SK-N-SH (cell line): ENCODE results near the gene TCFL5. TPM values are rescaled to one million over a fixed set of nuclear protein-coding genes. Genes with fewer than 3 reads are reported as not detected.
A peak's percentile ranks its signal among the peaks of the same experiment; 100 is the strongest.

Source experiments
- CTCF ChIA-PET: fragments of 300-600, 350-600 bp; formaldehyde crosslinking; extraction: SDS; loops from one replicate; lab custom pipeline; 2021; lab: Yijun Ruan, JAX
- POLR2A ChIA-PET: fragments of 350-600 bp; sonication (Branson Sonifier 250); formaldehyde crosslinking; extraction: SDS; loops from one replicate; lab custom pipeline; 2020; ENCODE audit warnings: antibody characterized with exemption, inconsistent platforms; lab: Yijun Ruan, JAX
- DNase-seq: peaks from one replicate; pipeline ENCODE4 v3.0.0; 2012
- H2AFZ ChIP-seq: fragments of 200-600 bp; sonication (generic); 2 replicates; pipeline ENCODE4 v1.8.1; 2016; ENCODE audit warnings: antibody characterized with exemption, mild to moderate bottlenecking, low read depth
- H3F3A ChIP-seq: fragments of 200-600 bp; sonication (generic); replicated peaks from 2 replicates; pipeline ENCODE3; 2016; ENCODE audit warnings: antibody characterized with exemption, mild to moderate bottlenecking; ENCODE audit not compliant: insufficient read depth
- H3K27ac ChIP-seq, 2 experiments: fragments of 200-500 bp in 1 of 2; fragments of 200-600 bp in 1 of 2; sonication (Bioruptor generic) in 1 of 2; sonication (generic), shearing (Covaris generic) in 1 of 2; 2 replicates each; pipeline versions ENCODE4 v1.5.1 to v1.6.1; 2014 to 2016; ENCODE audit warnings: low read depth in 2 of 2, inconsistent platforms in 1 of 2, low read length in 1 of 2, mild to moderate bottlenecking in 1 of 2, mixed read lengths in 1 of 2
- H3K27me3 ChIP-seq: fragments of 200-600 bp; sonication (generic), shearing (Covaris generic); 2 replicates; pipeline ENCODE4 v1.6.1; 2016; ENCODE audit warnings: mixed run types; ENCODE audit not compliant: insufficient read depth
- H3K36me3 ChIP-seq, 2 experiments: fragments of 200-500 bp in 1 of 2; fragments of 200-600 bp in 1 of 2; sonication (Bioruptor generic) in 1 of 2; sonication (generic) in 1 of 2; replicated peaks in 1 of 2; 2 replicates each; pipeline versions ENCODE3 to v1.5.1; 2014 to 2016; ENCODE audit warnings: low read length in 1 of 2, mild to moderate bottlenecking in 1 of 2; ENCODE audit not compliant: insufficient read depth in 2 of 2, control insufficient read depth in 1 of 2
- H3K4me1 ChIP-seq, 2 experiments: fragments of 200-500 bp in 1 of 2; fragments of 200-600 bp in 1 of 2; sonication (Bioruptor generic) in 1 of 2; sonication (generic), shearing (Covaris generic) in 1 of 2; 2 replicates each; pipeline versions ENCODE4 v1.5.1 to v1.6.1; 2014 to 2016; ENCODE audit warnings: low read depth in 1 of 2, low read length in 1 of 2, mixed run types in 1 of 2; ENCODE audit not compliant: insufficient read depth in 2 of 2, control insufficient read depth in 1 of 2
- H3K4me2 ChIP-seq: fragments of 200-600 bp; sonication (generic), shearing (Covaris generic); 2 replicates; pipeline ENCODE4 v1.6.1; 2017; ENCODE audit warnings: mixed run types
- H3K4me3 ChIP-seq, 2 experiments: fragments of 200-500 bp in 1 of 2; fragments of 200-600 bp in 1 of 2; sonication (Bioruptor generic) in 1 of 2; sonication (generic), shearing (Covaris generic) in 1 of 2; 2 replicates each; pipeline versions ENCODE4 v1.5.1 to v1.8.1; 2014 to 2016; ENCODE audit warnings: low read depth in 2 of 2, inconsistent platforms in 1 of 2, low read length in 1 of 2, mild to moderate bottlenecking in 1 of 2, mixed read lengths in 1 of 2, moderate library complexity in 1 of 2
- H3K79me2 ChIP-seq: fragments of 200-600 bp; sonication (generic); 2 replicates; pipeline ENCODE4 v1.8.1; 2017; ENCODE audit warnings: mild to moderate bottlenecking; ENCODE audit not compliant: insufficient read depth
- H3K9ac ChIP-seq: fragments of 200-600 bp; sonication (generic); 2 replicates; pipeline ENCODE4 v1.6.1; 2017; ENCODE audit warnings: mixed run types
- H3K9me2 ChIP-seq: fragments of 200-600 bp; sonication (generic); 2 replicates; pipeline ENCODE4 v1.6.1; 2017; ENCODE audit warnings: mixed run types
- H3K9me3 ChIP-seq: fragments of 200-600 bp; sonication (generic); 2 replicates; pipeline ENCODE4 v1.6.1; 2017; ENCODE audit warnings: mixed run types, mild to moderate bottlenecking, moderate library complexity
- H4K20me1 ChIP-seq: fragments of 200-600 bp; sonication (generic); 2 replicates; pipeline ENCODE4 v1.6.1; 2017; ENCODE audit warnings: mild to moderate bottlenecking, mixed run types; ENCODE audit not compliant: insufficient read depth
- EP300 ChIP-seq, 2 experiments: IDR thresholded peaks; 2 replicates each; pipeline versions ENCODE4 v1.4.0 to v1.6.1; 2012; ENCODE audit warnings: borderline replicate concordance in 1 of 2, low read depth in 1 of 2, low read length in 1 of 2
- GABPA ChIP-seq: IDR thresholded peaks from 2 replicates; pipeline ENCODE4 v1.4.0; 2012; ENCODE audit warnings: low read depth, mild to moderate bottlenecking
- GATA2 ChIP-seq: sonication (generic); formaldehyde crosslinking; IDR thresholded peaks from 2 replicates; pipeline ENCODE4 v1.5.0; 2020; ENCODE audit warnings: mild to moderate bottlenecking, missing genetic modification reagents
- IRF3 ChIP-seq: fragments of 150-350 bp; IDR thresholded peaks from 2 replicates; pipeline ENCODE4 v1.6.1; 2016; ENCODE audit warnings: mild to moderate bottlenecking, low read depth, low read length
- JUND ChIP-seq: IDR thresholded peaks from 2 replicates; pipeline ENCODE4 v1.4.0; 2012
- MEF2A ChIP-seq: IDR thresholded peaks from 2 replicates; pipeline ENCODE4 v1.4.0; 2012; ENCODE audit warnings: low read depth, borderline replicate concordance
- MXI1 ChIP-seq: IDR thresholded peaks from 2 replicates; pipeline ENCODE4 v1.6.1; 2012; ENCODE audit warnings: mild to moderate bottlenecking, low read depth, low read length, improper control_type of control experiment
- NFIC ChIP-seq: IDR thresholded peaks from 2 replicates; pipeline ENCODE4 v1.4.0; 2012; ENCODE audit warnings: borderline replicate concordance
- POLR2AphosphoS5 ChIP-seq: IDR thresholded peaks from 2 replicates; pipeline ENCODE4 v1.6.1; 2012; ENCODE audit warnings: low read depth, low read length
- RXRA ChIP-seq: IDR thresholded peaks from 2 replicates; pipeline ENCODE4 v1.4.0; 2012; ENCODE audit warnings: low read depth, mild to moderate bottlenecking, borderline replicate concordance
- SIN3A ChIP-seq: IDR thresholded peaks from 2 replicates; pipeline ENCODE4 v1.6.1; 2012; ENCODE audit warnings: low read depth, mild to moderate bottlenecking, low read length, moderate library complexity, borderline replicate concordance
- SMC3 ChIP-seq: IDR thresholded peaks from 2 replicates; pipeline ENCODE4 v1.6.1; 2012; ENCODE audit warnings: low read depth, low read length, improper control_type of control experiment
- TCF12 ChIP-seq: IDR thresholded peaks from 2 replicates; pipeline ENCODE4 v1.4.0; 2012
- USF1 ChIP-seq: IDR thresholded peaks from 2 replicates; pipeline ENCODE4 v1.4.0; 2012; ENCODE audit warnings: low read depth, borderline replicate concordance
- USF2 ChIP-seq: fragments of 150-350 bp; IDR thresholded peaks from 2 replicates; pipeline ENCODE4 v1.6.1; 2017; ENCODE audit warnings: antibody characterized with exemption, low read length, low read depth, borderline replicate concordance
- WGBS: methylation state at CpG from one replicate; pipeline ENCODE4 v1.1.6; 2017; ENCODE audit warnings: low lambda C conversion rate; 5-methylcytosine and 5-hydroxymethylcytosine counted together
- polyA plus RNA-seq, 3 experiments: library from polyadenylated mRNA; depleted of rRNA; stranded (reverse); fragments of >200 nt; gene quantifications; 2 replicates each; pipeline ENCODE4 v1.2.3, GENCODE V29; 2012

The TCFL5 gene
- polyA plus RNA-seq, 1 of the 3 experiments (the other 2 are of a cell fraction) = 10.1 TPM

GRCh38 chr20:62824476-62825332 lies 36.9 kb downstream of the TCFL5 start:
- Histone ChIP-seq H3K4me3 (peak overlapping the region; percentile 21 to 26; a peak in 3 of 4 replicates), H3K9me3 (no peaks in the 10 kb centered on the region)
- POLR2A ChIA-PET = no interaction called here

GRCh38 chr20:62823688-62824475 lies 37.7 kb downstream of the TCFL5 start:
- peak overlapping the region in 1 of 2 experiments; percentile 17; a peak in 1 of 4 replicates for H3K27ac ChIP-seq
- TF ChIP-seq NFIC (no peak), USF1 (no peak), GABPA (no peak), JUND (no peak), USF2 (no peak), MXI1 (no peak), MEF2A (no peak), SMC3 (no peak), IRF3 (no peak)
- H3K9me2 ChIP-seq = no peaks in the 10 kb centered on the region
- peaks cover 11 to 49% of the 10 kb centered on the region in 2 experiments; a peak in 3 of 4 replicates for H3K4me1 ChIP-seq
- H3K4me2 ChIP-seq = 0 out of 2 replicates have a peak overlapping the region, but pooled peaks have one; percentile 74
- no peaks in the 10 kb centered on the region for H3K27me3 ChIP-seq
- no peaks in the 10 kb centered on the region for H3K79me2 ChIP-seq
- no peaks in the 10 kb centered on the region for H3K36me3 ChIP-seq
- ChIA-PET POLR2A (no interaction called here), CTCF (interaction anchor here (0.9 to 2.6 kb wide), 17 partner anchors 9 to 185 kb away, joined by 3 to 40 read pairs (median 8); partner anchors contain the start of genes BHLHE23, DIDO1, MRGBP and TCFL5)
- H3F3A ChIP-seq = peaks cover 8% of the 10 kb centered on the region
- H3K9ac ChIP-seq = no peak overlapping the region
- H3K4me3 ChIP-seq = no peak overlapping the region
- no peak for DNase-seq
- no peak overlapping the region for H2AFZ ChIP-seq
- H3K9me3 ChIP-seq = no peaks in the 10 kb centered on the region
- 95% methylated on average over 13 of the region's 38 CpGs for WGBS
- H4K20me1 ChIP-seq = no peaks in the 10 kb centered on the region

More at GRCh38 chr20:62824476-62825332, 36.9 kb downstream of the TCFL5 start:
- Histone ChIP-seq H4K20me1 (no peaks in the 10 kb centered on the region), H3K9ac (no peak overlapping the region), H3K4me1 (peaks cover 5 to 41% of the 10 kb centered on the region in 2 experiments; a peak in 2 of 4 replicates), H3K79me2 (no peaks in the 10 kb centered on the region), H3K36me3 (no peaks in the 10 kb centered on the region), H3F3A (peaks cover 8% of the 10 kb centered on the region), H3K4me2 (peak overlapping the region; percentile 74), H3K9me2 (no peaks in the 10 kb centered on the region), H3K27me3 (no peaks in the 10 kb centered on the region), H2AFZ (0 out of 2 replicates have a peak overlapping the region, but pooled peaks have one; percentile 65), H3K27ac (peak overlapping the region in 1 of 2 experiments; percentile 67; a peak in 1 of 4 replicates)
- DNase-seq = peak; percentile 85
- no peak for TF ChIP-seq EP300 (IDR thresholded peaks at IDR 0.05; ENCODE audit: borderline replicate concordance in 1 of 2, low read depth in 1 of 2, low read length in 1 of 2)
- no peak for TF ChIP-seq RXRA
- no peak for TF ChIP-seq TCF12
- TF ChIP-seq IRF3 = no peak
- TF ChIP-seq POLR2AphosphoS5 = no peak
- no peak for TF ChIP-seq GATA2
- no peak for TF ChIP-seq SIN3A
- CTCF ChIA-PET = interaction anchor here (0.8 to 1.0 kb wide), 5 partner anchors 26 to 148 kb away, joined by 3 to 5 read pairs (median 3); no protein-coding TSS in a partner anchor
- 1% methylated on average over 10 of the region's 36 CpGs for WGBS
